ENCODE measurements around the gene THSD7A. TPM values are rescaled to one million over a fixed set of nuclear protein-coding genes. Genes with fewer than 3 reads are reported as not detected.

THSD7A gene
- total and polyA plus RNA-seq, 9 of the 15 experiments (the other 6 are each of a cell fraction or from before 2014, with no cell fraction given): 0.01 to 0.02 TPM; not detected in 7

- no peak for TF ChIP-seq ZNF639 (CRISPR knock-in tag; conservative IDR thresholded peaks at IDR 0.05 in 1 of 2, IDR thresholded peaks at IDR 0.05 in 1 of 2)
Measured at GRCh38 chr7:11527707-11528106, 304.3 kb downstream of the THSD7A start (continued).

DNA sequence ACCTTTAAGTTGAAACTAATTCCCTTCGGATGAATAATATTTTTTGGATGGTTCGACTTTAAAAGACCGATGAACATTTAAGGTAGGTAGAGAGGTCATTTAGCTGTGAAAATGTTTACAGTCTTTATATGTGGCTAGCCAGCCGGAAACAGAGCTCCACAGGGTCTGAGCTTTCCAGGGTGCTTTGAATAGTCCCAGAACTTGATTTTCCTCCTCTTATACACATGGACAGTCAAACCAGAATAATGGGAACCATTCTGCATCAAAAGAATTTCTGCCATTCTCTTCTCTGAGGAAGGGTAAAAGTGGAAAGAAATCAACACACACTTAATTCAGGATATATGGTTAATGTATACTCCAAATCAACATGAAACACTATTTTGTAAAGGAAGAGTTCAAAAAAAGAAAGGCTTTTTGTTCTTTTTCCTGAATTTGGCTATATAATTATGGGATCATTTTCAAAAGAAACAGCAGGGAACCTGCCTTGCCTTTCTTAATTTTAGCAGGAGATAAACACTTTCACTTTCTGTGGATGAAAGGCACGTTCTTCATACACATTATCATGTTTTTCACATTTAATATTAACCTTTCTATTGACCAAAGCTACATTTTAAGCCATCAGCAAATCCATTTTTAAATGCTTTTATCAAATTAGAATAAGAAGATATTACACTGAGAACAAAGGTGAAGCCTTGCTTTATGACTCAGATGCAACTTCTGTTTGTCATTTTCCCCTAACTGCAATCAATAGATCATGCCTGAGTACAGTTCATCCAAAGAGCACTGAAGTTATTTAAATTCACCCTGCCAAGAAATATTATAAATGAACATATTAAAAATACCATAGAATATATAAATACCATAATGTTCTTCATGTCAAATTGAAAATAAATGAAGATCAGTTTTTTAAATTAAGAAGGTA, 307.3 kb downstream of the THSD7A start:
- Histone ChIP-seq H3K9ac (ENCODE audit: insufficient read depth in 1 of 2, low read depth in 2 of 2, low read length in 2 of 2) (no peak overlapping the region), H4K20me1 (replicated peaks; ENCODE audit: control insufficient read depth, insufficient read depth, low read length) (no peaks in the 10 kb centered on the region), H3K79me2 (ENCODE audit: control insufficient read depth, insufficient read depth, low read length) (no peaks in the 10 kb centered on the region), H3K27me3 (ENCODE audit: control insufficient read depth in 2 of 2, insufficient read depth in 2 of 2, low read length in 2 of 2) (no peaks in the 10 kb centered on the region), H3K4me2 (ENCODE audit: insufficient read depth, low read length) (no peak overlapping the region), H3K9me1 (ENCODE audit: control insufficient read depth, insufficient read depth, low read length) (no peaks in the 10 kb centered on the region), H3K4me1 (replicated peaks in 1 of 2; ENCODE audit: control insufficient read depth in 2 of 2, insufficient read depth in 2 of 2, low read length in 2 of 2) (no peaks in the 10 kb centered on the region), H3K36me3 (ENCODE audit: control insufficient read depth, insufficient read depth, low read length) (no peaks in the 10 kb centered on the region), H3K27ac (ENCODE audit: extremely low read depth, low read depth, low read length) (no peak overlapping the region), H2AFZ (ENCODE audit: low read depth, low read length) (no peak overlapping the region), H3K4me3 (no peak overlapping the region), H3K9me3 (replicated peaks; ENCODE audit: control insufficient read depth, insufficient read depth, low read depth, low read length) (no peaks in the 10 kb centered on the region)
- FAIRE-seq: no peak
- BruUV-seq (replicated peaks): no TSS peak
- ATAC-seq: no peak
- in situ Hi-C loops (cut with MboI): no loop called here
- WGBS (ENCODE audit: insufficient coverage, low coverage, missing lambda C conversion rate): 0% methylated on average over 5 of the region's 5 CpGs
- POLR2A ChIA-PET: no interaction called here
- TF ChIP-seq ADNP (tag; IDR thresholded peaks at IDR 0.05) (no peak), RBM17 (IDR thresholded peaks at IDR 0.05; ENCODE audit: borderline replicate concordance, low read depth, low read length) (no peak), ETV1 (tag; conservative IDR thresholded peaks at IDR 0.05; ENCODE audit: low read depth) (no peak), MCM5 (IDR thresholded peaks at IDR 0.05; ENCODE audit: low read depth) (no peak), BACH1 (tag; IDR thresholded peaks at IDR 0.05) (no peak), ZNF639 (CRISPR knock-in tag; conservative IDR thresholded peaks at IDR 0.05 in 1 of 2, IDR thresholded peaks at IDR 0.05 in 1 of 2) (no peak), ZBTB5 (IDR thresholded peaks at IDR 0.05) (no peak), ZNF140 (CRISPR knock-in tag; IDR thresholded peaks at IDR 0.05) (no peak)
- TF ChIP-seq, protein P1, sequence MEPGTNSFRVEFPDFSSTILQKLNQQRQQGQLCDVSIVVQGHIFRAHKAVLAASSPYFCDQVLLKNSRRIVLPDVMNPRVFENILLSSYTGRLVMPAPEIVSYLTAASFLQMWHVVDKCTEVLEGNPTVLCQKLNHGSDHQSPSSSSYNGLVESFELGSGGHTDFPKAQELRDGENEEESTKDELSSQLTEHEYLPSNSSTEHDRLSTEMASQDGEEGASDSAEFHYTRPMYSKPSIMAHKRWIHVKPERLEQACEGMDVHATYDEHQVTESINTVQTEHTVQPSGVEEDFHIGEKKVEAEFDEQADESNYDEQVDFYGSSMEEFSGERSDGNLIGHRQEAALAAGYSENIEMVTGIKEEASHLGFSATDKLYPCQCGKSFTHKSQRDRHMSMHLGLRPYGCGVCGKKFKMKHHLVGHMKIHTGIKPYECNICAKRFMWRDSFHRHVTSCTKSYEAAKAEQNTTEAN (CRISPR knock-in tag; IDR thresholded peaks at IDR 0.05): no peak
- DNase-seq (ENCODE audit: extremely low read depth in 1 of 4, low spot score in 3 of 4): no peak
- CTCF ChIA-PET (ENCODE audit: low intra/inter-chr PET ratio): no interaction called here
- intact Hi-C loops (cut with micrococcal nuclease): no loop called here
